Non-pigmented ciliary epithelial cell (primary cell): ENCODE results near the gene VPS35.
"Not testable (repeated sequence)": the region's sequence is repeated elsewhere in the genome, so short reads cannot be mapped to it uniquely, and the experiment has no call there.

Experiments used
- DNase-seq: peaks from one replicate; pipeline ENCODE4 v3.0.0-alpha.2; 2010; ENCODE audit warnings: low read depth

Gene VPS35

GRCh38 chr16:46712911-46713310, 23.9 kb upstream of the VPS35 start:
- no peak for DNase-seq

- no peak for DNase-seq
These were observed 22.4 kb upstream of the VPS35 start for GRCh38 chr16:46711106-46712058.

GRCh38 chr16:46709469-46710005, 20.6 kb upstream of the VPS35 start:
- DNase-seq: no peak

- DNase-seq: no peak
These were observed 17.7 kb upstream of the VPS35 start for GRCh38 chr16:46706642-46707041.

GRCh38 chr16:46702030-46702429, 13.1 kb upstream of the VPS35 start:
- no peak for DNase-seq

- DNase-seq: no peak
These were observed 12.6 kb upstream of the VPS35 start for GRCh38 chr16:46701615-46702014.

GRCh38 chr16:46700048-46700447, 11.1 kb upstream of the VPS35 start:
- no peak for DNase-seq

GRCh38 chr16:46696957-46697356, 8.0 kb upstream of the VPS35 start:
- no peak for DNase-seq

- DNase-seq: no peak
These were observed 7.0 kb upstream of the VPS35 start for GRCh38 chr16:46695937-46696336.

- no peak for DNase-seq
These were observed 4.6 kb upstream of the VPS35 start for GRCh38 chr16:46693598-46693997.

- no peak for DNase-seq
These were observed 2.7 kb upstream of the VPS35 start for GRCh38 chr16:46691726-46692125.

- DNase-seq: no peak
These were observed 1.6 kb upstream of the VPS35 start for GRCh38 chr16:46690281-46691178.

- DNase-seq: peak; percentile 76
These were observed 645 bp upstream of the VPS35 start, which contains the start of gene ORC6 for GRCh38 chr16:46689365-46690280. TSS of gene ORC6 (plus strand) at chr16:46689659. CDS start at chr16:46689706, 47 bp downstream.

GRCh38 chr16:46688101-46688653, 801 bp downstream of the VPS35 start:
- no peak for DNase-seq

GRCh38 chr16:46687486-46687885, 1.5 kb downstream of the VPS35 start:
- DNase-seq: no peak

GRCh38 chr16:46686815-46687473, 2.0 kb downstream of the VPS35 start:
- no peak for DNase-seq

- DNase-seq: not testable (repeated sequence)
These were observed 7.1 kb downstream of the VPS35 start for GRCh38 chr16:46681867-46682266.

- not testable (repeated sequence) for DNase-seq
These were observed 11.0 kb downstream of the VPS35 start for GRCh38 chr16:46677943-46678342.

GRCh38 chr16:46673320-46674013, 15.5 kb downstream of the VPS35 start:
- DNase-seq: no peak

GRCh38 chr16:46662123-46662522, 26.9 kb downstream of the VPS35 start:
- DNase-seq: no peak
